ENCODE measurements around the gene FMR1.

Gene FMR1

DNA sequence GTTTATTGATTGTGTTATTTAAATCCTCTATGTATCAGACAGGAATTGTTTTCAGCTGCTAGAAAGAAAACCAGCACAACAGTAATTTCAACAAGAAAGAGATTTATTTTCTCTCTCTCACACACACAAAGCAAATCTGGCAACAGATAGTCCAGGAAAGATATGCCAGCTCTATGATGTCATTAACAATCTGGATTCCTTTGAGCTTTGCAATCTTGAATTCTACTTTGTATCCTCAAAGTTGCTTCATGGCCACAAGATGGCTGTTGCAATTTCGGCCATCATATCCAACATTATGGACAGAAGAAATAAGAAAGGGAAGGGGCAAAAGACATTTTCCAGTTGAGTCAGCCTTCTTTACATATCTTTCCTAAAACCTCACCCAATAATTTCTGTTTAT is 19.8 kb upstream of the FMR1 start:
- in situ Hi-C loops (cut with MboI; ENCODE audit: low pct_unique_long_range_greater_than_20kb, low sequenced_read_pairs, unreplicated experiment): no loop called here
- no peak for DNase-seq (ENCODE audit: low spot score)
- TF ChIP-seq, protein P1, sequence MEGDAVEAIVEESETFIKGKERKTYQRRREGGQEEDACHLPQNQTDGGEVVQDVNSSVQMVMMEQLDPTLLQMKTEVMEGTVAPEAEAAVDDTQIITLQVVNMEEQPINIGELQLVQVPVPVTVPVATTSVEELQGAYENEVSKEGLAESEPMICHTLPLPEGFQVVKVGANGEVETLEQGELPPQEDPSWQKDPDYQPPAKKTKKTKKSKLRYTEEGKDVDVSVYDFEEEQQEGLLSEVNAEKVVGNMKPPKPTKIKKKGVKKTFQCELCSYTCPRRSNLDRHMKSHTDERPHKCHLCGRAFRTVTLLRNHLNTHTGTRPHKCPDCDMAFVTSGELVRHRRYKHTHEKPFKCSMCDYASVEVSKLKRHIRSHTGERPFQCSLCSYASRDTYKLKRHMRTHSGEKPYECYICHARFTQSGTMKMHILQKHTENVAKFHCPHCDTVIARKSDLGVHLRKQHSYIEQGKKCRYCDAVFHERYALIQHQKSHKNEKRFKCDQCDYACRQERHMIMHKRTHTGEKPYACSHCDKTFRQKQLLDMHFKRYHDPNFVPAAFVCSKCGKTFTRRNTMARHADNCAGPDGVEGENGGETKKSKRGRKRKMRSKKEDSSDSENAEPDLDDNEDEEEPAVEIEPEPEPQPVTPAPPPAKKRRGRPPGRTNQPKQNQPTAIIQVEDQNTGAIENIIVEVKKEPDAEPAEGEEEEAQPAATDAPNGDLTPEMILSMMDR (IDR thresholded peaks at IDR 0.05; ENCODE audit: extremely low read depth, insufficient read depth, missing control alignments): no peak

DNA sequence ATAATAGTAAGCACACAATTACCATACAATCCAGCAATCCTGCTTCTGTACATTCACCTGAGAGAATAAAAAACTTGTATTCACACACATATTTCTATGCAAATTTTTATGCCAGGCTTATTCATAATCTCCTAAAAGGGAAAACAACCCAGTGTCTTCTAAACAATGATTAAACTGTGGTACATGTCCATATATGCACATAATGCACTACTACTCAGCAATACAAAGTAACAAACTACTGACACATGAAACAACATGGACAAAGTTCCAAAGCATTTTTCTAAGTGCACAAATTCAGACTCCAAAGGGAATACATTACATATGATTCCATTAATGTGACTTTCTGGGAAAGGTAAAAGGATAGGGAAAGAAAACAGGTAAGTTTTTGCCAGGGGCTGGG is 18.0 kb upstream of the FMR1 start:
- DNase-seq (ENCODE audit: low spot score): no peak
- in situ Hi-C loops (cut with MboI; ENCODE audit: low pct_unique_long_range_greater_than_20kb, low sequenced_read_pairs, unreplicated experiment): no loop called here
- TF ChIP-seq, protein P1 (IDR thresholded peaks at IDR 0.05; ENCODE audit: extremely low read depth, insufficient read depth, missing control alignments): no peak

DNA sequence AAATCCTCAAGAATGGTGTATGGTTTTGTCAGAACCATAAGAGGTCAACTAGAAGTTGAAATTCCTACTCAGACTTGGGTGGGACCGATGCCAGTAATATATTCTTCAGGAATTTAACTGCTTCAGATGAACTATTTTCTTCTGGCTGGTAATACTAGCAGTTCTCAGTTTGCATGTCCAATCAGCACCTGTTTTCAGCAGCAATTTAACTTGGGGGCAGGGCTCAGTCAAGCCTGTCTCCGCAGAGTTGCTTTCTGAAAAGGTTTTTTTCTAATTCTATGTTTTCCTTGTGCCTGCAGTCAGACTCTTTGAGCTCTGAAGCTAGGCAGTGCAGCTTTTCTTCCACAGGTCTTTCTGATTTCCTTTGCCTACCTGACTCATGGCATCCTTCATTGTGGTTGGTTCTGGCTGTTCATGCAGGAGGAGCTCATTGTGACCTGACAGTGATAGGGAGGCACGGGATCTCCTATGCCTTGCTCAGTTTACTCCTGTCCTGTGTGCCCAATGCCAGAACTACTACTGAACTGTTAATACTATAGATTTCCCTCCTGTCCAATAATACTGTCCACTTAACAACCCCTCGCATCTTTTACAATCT is 17.3 kb upstream of the FMR1 start:
- TF ChIP-seq, protein P1 (IDR thresholded peaks at IDR 0.05; ENCODE audit: extremely low read depth, insufficient read depth, missing control alignments): no peak
- in situ Hi-C loops (cut with MboI; ENCODE audit: low pct_unique_long_range_greater_than_20kb, low sequenced_read_pairs, unreplicated experiment): no loop called here
- no peak for DNase-seq (ENCODE audit: low spot score)

DNA sequence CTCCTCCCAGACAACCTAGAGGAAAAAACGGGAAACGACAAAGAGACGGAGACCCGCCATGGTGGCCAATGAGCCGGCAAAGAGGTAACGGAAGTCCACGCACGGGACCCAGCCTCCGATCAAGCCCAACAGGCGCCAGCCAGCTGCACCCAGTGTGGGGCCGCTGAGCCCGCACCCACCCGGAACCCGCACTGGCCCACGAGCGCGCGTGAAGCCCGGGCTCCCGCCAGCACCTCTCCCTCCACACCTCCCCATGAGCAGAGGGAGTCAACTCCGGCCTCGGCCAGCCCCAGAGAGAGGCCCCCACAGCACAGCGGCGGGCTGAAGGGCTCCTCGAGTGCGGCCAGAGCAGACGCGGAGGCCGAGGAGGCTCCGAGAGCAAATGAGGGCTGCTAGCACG is 14.6 kb upstream of the FMR1 start:
- no peak for DNase-seq (ENCODE audit: low spot score)
- in situ Hi-C loops (cut with MboI; ENCODE audit: low pct_unique_long_range_greater_than_20kb, low sequenced_read_pairs, unreplicated experiment): no loop called here
- TF ChIP-seq, protein P1 (IDR thresholded peaks at IDR 0.05; ENCODE audit: extremely low read depth, insufficient read depth, missing control alignments): no peak

DNA sequence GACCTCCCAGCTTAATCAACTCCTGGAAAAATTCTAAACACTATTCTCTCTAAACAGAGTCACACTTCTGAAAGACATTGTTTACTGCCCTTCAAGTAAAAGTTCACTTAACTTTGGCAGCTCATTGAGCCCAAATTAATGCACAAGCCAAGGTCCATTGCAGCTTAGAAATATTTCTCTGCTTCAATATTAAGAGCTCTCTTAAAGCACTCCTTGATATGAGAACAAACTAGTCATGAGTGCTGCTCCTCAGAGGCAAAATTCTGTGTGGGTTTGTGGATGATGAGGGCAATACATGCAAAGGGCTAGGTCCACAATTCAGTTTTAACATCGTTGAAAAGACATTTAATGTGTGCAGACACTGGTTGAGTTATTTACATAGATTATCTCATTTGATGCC is 12.8 kb upstream of the FMR1 start:
- DNase-seq (ENCODE audit: low spot score): no peak
- in situ Hi-C loops (cut with MboI; ENCODE audit: low pct_unique_long_range_greater_than_20kb, low sequenced_read_pairs, unreplicated experiment): no loop called here
- TF ChIP-seq, protein P1 (IDR thresholded peaks at IDR 0.05; ENCODE audit: extremely low read depth, insufficient read depth, missing control alignments): no peak

DNA sequence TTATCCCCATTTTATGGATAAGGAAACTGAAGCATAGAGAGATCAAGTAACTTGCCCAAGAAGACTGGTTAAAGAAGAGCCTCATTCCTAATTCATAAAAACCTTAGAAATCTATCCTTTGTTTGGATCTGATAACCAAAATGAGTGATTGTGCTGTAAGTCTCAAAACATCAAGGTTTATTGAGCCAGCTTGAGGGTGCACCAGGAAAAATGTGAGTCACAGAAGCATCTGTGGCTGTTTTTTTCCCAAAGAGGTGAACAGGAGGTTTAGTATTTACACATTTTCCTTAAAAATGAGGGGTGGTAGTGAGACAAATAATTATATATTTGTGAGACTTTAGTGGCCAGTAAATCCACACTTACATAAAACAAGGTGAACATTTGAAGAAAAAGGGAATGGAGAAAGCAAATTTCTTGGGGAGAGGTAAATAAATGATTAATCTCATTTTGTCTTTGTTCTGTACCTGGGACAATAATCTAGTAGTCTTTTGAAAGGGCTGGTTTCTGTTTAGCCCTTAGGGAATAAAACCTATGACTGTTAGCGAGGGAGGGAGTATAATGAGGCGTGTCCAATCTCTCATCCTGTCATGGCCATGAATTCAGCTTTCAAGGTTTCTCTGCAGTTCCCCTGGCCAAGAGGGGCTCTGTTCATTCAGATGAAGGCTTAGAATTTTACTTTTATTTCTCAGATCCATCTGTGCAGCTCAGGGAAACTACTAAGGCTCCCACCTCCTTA is 12.2 kb upstream of the FMR1 start:
- TF ChIP-seq, protein P1 (IDR thresholded peaks at IDR 0.05; ENCODE audit: extremely low read depth, insufficient read depth, missing control alignments): no peak
- in situ Hi-C loops (cut with MboI; ENCODE audit: low pct_unique_long_range_greater_than_20kb, low sequenced_read_pairs, unreplicated experiment): no loop called here
- DNase-seq (ENCODE audit: low spot score): no peak
